ENCODE data around the gene SPACA7.

The SPACA7 gene

GRCh38 chr13:112448621-112449544 is 72.7 kb downstream of the SPACA7 start:
- no peak for FAIRE-seq

GRCh38 chr13:112449545-112449930 is 73.4 kb downstream of the SPACA7 start:
- FAIRE-seq: no peak

GRCh38 chr13:112450118-112450903 is 74.2 kb downstream of the SPACA7 start:
- no peak for FAIRE-seq

GRCh38 chr13:112450904-112451240 is 74.7 kb downstream of the SPACA7 start:
- no peak for FAIRE-seq

- FAIRE-seq: no peak
Observed at GRCh38 chr13:112451512-112452379, 75.6 kb downstream of the SPACA7 start.

GRCh38 chr13:112452380-112453206 is 76.4 kb downstream of the SPACA7 start:
- FAIRE-seq: no peak

- no peak for FAIRE-seq
Observed at GRCh38 chr13:112453207-112453829, 77.2 kb downstream of the SPACA7 start.

- no peak for FAIRE-seq
Observed at GRCh38 chr13:112453874-112454647, 77.9 kb downstream of the SPACA7 start.

- no peak for FAIRE-seq
Observed at GRCh38 chr13:112454648-112455334, 78.6 kb downstream of the SPACA7 start.

- FAIRE-seq: no peak
Observed at GRCh38 chr13:112455476-112456059, 79.4 kb downstream of the SPACA7 start.

GRCh38 chr13:112456138-112457056 is 80.2 kb downstream of the SPACA7 start:
- FAIRE-seq: no peak

GRCh38 chr13:112457081-112457480 is 80.9 kb downstream of the SPACA7 start:
- no peak for FAIRE-seq

- no peak for FAIRE-seq
Observed at GRCh38 chr13:112457485-112457884, 81.3 kb downstream of the SPACA7 start.

- no peak for FAIRE-seq
Observed at GRCh38 chr13:112462408-112462807, 86.3 kb downstream of the SPACA7 start.

GRCh38 chr13:112464720-112465119 is 88.6 kb downstream of the SPACA7 start:
- FAIRE-seq: no peak

GRCh38 chr13:112465251-112466131 is 89.3 kb downstream of the SPACA7 start:
- no peak for FAIRE-seq

All from A204.1 (cell line).